NCI-H82 (cell line): ENCODE data around the gene CPS1.

ENCODE experiments used
- DNase-seq: peaks from one replicate; lab custom pipeline; 2025; lab: John Stamatoyannopoulos, UW

The CPS1 gene

DNA sequence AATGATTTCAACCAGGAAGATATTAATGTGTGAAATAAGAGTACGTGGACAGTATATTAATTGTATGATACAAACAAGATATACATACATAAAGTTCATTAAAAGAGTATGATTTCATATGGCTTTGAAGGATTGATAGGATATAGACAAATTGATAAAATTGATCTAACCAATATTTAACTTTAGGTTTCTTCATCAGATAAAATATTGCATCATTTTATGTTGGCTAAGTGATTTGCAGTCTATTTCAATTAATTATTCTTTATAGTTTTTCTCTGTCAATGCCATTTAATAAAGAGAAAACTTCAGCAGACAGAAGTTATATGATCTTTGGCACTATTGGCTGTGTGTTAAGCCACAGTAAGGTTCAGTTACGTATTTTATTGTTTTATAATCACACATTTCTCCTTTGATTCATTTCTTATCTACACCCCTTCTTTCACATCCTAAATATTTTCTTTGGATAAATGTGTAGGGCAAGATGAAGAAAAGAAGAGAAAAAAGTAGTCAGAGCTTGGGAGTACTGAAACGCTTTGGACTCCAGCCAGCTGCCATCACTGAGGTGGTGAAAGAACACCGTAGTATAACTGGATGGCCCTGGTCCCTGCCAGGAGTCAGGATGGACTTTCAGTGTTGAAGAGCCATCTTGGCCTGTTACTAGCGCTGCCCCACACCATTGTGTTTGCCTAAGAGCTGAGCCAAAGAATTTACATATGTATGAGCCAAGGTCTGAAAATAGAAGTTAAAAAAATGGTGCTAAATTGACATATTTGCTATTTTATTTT is 9.8 kb upstream of the CPS1 start:
- no peak for DNase-seq

GRCh38 chr2:210548031-210548430 is 8.4 kb upstream of the CPS1 start:
- DNase-seq = no peak

- DNase-seq = no peak
Observed at GRCh38 chr2:210548878-210549384, 7.5 kb upstream of the CPS1 start.

- no peak for DNase-seq
Observed at GRCh38 chr2:210551001-210551400, 5.4 kb upstream of the CPS1 start.

GRCh38 chr2:210553373-210553772 is 3.0 kb upstream of the CPS1 start:
- no peak for DNase-seq

GRCh38 chr2:210555555-210555954 is 844 bp upstream of the CPS1 start:
- no peak for DNase-seq

DNA sequence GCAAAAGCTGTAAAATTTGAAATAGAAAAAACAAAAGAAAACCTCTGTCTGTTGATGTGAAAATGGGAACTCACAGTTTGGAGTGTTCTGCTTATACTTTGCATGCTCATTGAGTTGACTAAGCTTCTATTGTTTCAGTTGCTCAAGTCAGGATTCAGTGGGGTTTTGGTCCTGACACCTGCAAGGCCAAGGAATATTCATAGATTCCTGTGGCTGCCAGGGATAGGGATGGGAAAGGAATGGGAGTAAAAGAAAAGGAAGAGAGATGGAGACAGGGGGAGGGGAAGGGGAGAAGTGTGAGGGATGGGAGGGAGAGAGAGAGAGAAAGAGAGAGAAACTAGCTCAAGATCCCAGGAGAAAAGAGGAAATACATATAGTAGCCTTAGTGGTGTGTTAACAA is 1.3 kb downstream of the CPS1 start:
- DNase-seq = no peak

- DNase-seq = no peak
Observed at GRCh38 chr2:210558708-210559107, 2.3 kb downstream of the CPS1 start.

DNA sequence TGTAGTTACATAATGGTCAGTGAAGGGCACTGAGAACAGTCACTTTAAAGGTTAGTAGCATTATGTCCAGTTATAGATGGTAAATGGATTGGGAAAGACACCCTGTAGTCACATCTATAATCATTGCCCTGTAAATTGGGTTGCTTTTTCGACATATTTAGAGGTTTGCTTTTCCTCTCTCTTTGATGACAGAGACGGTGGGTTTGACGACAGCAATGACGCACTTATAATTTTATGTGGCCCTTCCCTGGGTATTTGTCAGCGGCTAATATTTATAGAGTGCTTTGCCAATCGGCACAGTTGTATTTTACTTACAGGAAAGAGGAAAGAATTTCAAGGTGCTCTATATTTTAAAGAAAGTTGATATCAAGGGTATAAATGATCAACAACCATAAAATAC is 2.8 kb downstream of the CPS1 start:
- no peak for DNase-seq

DNA sequence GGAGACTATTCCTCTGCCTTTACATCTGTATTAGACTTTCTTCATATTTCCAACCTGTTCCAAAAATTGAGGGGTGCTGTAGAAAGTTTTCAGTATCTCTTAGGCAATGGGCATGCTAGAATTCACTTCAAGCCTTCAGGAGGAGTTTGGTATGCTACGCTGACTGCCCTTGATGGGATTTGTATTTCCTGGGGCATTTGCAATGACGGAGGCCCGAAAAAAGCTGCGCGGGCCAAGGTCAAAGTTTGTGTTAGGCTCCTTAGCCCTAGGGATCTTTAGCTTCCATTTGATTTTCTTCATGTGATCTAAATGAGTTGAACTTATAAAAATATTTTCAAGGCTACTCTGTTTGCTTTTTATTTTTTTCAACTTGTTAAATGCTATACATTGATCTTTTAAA is 5.1 kb downstream of the CPS1 start:
- DNase-seq = no peak

- no peak for DNase-seq
Observed at GRCh38 chr2:210562091-210562490, 5.7 kb downstream of the CPS1 start.

DNA sequence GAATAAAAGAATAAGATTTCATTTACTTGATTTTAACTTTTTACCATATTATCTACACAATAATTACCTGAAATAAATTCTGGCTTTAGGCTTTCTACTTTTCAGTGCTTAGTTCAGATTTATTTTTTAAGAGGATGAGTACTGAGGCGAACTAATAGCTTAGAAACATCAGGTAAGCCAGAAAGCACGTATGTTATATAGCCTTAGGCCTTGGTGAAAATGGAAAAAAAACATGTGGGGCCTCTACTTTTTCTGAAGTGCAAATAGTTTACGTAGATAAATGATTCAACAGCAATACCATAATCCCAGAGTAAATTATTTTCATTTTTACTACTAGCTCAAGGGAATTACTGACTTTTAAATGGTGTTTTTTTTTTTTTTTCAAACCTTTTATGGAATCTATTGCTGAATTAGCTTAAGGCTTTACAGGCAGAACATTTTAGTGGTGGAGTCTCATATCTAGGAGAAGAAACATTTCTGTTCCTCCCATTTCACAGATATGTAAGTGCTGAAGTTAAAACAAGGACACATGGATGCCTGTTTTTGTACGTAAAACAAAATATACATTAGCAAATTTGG is 6.2 kb downstream of the CPS1 start:
- DNase-seq = no peak

DNA sequence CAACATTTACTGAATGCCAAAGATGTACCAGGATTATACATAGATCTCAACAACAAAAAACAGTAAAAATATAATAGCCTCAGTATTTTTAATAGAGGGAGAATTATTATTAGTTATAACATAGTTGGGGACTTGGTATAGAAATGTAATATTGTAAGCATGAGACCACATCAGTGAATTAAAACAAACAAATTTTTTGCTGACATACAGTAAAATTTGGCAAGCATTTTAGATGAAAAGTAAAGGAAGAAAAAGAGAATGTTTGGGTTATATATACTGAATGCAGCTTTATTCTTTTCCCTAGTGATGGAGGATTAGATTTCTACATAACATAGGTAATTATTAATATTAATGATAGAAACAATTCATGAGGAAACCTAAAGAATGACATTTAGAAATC is 10.9 kb downstream of the CPS1 start:
- no peak for DNase-seq

GRCh38 chr2:210568108-210568507 is 11.7 kb downstream of the CPS1 start:
- DNase-seq = no peak

DNA sequence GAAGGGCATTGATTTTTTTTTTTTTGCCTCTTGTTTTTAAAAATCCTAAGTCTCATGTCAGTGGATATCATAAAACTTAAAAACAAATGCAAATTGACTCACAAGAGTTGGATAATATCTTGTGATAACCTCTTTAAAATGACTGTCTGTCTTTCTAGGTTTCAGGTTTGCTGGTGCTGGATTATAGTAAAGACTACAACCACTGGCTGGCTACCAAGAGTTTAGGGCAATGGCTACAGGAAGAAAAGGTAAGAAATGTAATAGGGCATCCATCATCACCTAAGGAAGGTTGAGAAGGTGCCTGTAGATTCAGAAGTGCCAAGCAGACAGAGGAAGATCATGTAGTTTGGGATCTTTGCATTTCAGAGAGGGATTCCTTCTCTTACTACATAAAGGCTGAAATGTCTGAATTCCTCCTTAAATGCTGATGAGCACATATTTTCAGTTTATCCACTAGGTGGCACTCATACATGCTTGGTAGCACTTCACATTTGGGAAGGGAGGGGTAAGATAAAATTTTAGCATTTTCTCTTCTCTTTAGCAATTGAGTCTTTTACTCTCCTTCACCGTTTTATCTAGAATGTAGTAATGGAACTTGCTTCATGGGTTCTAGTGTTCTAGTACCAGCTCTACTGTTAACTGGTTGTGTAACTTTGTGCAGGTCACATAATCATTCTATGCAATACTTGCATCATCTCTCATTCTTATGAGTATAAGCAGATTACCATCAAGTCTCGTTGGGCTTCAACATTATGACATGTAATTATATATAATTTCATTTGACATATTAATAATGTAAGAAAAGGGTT is 21.1 kb downstream of the CPS1 start:
- peak; percentile 67 for DNase-seq

GRCh38 chr2:210584834-210585233 is 28.4 kb downstream of the CPS1 start:
- no peak for DNase-seq

- DNase-seq = no peak
Observed at GRCh38 chr2:210586381-210586780, 30.0 kb downstream of the CPS1 start.

DNA sequence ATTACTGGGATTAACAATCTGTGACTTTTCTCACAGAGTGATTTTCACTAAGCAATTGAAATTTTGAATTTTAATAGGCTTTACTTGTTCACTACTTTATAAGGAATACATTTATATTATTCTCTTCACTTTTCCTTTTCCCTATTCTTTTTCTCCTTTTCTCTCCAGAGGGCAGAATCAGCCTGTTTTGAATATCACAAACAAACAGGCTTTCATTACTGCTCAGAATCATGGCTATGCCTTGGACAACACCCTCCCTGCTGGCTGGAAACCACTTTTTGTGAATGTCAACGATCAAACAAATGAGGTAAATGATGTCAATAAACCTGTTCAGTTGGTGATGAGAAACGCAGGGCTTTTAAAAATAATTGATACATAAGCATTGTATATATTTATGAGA is 35.3 kb downstream of the CPS1 start:
- no peak for DNase-seq

- DNase-seq = no peak
Observed at GRCh38 chr2:210592726-210593125, 36.3 kb downstream of the CPS1 start.

DNA sequence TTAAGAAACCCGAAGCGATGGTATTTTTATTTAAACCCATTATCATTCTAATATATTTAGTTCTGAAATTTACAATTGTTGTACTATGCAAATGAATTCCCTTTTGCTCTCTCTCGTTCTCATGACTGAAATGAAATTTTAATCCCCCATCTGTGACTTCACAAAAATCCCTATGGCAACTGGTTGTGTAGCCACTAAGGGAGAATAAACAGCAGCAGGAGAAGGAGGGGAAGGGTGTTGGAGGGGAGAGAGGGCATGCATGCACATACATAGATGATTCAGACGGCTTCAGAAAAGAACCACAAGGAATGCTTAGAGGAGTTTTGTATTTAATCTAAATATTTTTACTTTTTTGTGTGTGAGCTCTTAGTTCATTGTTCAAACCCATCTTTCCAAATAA is 36.8 kb downstream of the CPS1 start:
- peak; percentile 67 for DNase-seq

DNA sequence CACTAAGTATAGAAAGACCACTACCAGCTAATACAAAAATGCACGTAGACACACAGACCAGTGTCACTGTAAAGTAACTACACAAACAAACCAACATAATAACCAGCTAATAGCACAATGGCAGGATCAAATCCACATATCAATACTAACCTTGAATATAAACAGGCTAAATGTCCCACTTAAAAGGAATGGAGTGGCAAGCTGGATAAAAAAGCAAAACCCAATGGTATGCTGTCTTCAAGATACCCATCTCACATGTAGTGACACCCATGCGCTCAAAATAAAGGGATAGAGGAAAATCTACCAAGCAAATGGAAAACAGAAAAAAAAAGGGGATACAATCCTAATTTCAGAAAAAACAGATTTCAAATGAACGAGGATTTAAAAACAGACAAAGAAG is 41.8 kb downstream of the CPS1 start:
- no peak for DNase-seq

DNA sequence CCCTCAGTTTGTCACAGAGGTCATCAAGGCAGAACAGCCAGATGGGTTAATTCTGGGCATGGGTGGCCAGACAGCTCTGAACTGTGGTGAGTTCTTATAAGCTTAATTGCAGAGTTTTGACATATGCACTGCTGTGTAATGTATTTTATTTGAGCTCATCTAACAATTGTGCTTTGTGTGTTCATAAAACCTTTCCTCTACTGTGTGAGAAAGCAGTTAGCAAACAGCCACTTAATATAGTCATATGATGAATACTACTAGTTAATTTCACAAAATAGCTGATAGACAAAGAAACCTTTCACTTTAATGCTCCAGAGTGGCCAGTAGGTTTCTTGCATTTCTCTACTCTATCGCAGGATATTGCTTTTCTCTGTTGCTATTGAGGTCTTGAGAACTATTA is 43.1 kb downstream of the CPS1 start:
- no peak for DNase-seq

GRCh38 chr2:210604666-210605065 is 48.3 kb downstream of the CPS1 start:
- no peak for DNase-seq
